Measurements from ENCODE around the gene IL10RA.

- TF ChIP-seq CTCF (conservative IDR thresholded peaks at IDR 0.05; ENCODE audit: low read depth in 2 of 2), result no peak
- no peak for TF ChIP-seq NANOG (IDR thresholded peaks at IDR 0.05; ENCODE audit: borderline replicate concordance)
- TF ChIP-seq JUNB (IDR thresholded peaks at IDR 0.05; ENCODE audit: unreplicated experiment), result no peak
- TF ChIP-seq REST (IDR thresholded peaks at IDR 0.05; ENCODE audit: unreplicated experiment), result no peak
- no peak for TF ChIP-seq EZH2 (IDR thresholded peaks at IDR 0.05; ENCODE audit: low read depth, unreplicated experiment)
- TF ChIP-seq EZH2phosphoT487 (IDR thresholded peaks at IDR 0.05; ENCODE audit: unreplicated experiment), result no peak
- no peak for TF ChIP-seq POLR2AphosphoS5 (IDR thresholded peaks at IDR 0.05; ENCODE audit: low read depth)
- no peak for TF ChIP-seq ZNF114 (CRISPR knock-in tag; IDR thresholded peaks at IDR 0.05)
Measured at GRCh38 chr11:117958949-117959348, 27.2 kb upstream of the IL10RA start.
